HepG2 (cell line): Measurements from ENCODE around the gene TIMM44.
"Not testable (repeated sequence)": the region's sequence is repeated elsewhere in the genome, so short reads cannot be mapped to it uniquely, and the experiment has no call there.

Experiments
- CTCF ChIP-seq: sonication (generic); formaldehyde crosslinking; IDR thresholded peaks from 2 replicates; pipeline ENCODE4 v1.5.0; 2020; ENCODE audit warnings: mild to moderate bottlenecking, missing genetic modification reagents, moderate library complexity
- EZH2 ChIP-seq: conservative IDR thresholded peaks from 2 replicates; pipeline ENCODE4 v1.6.1; 2012; ENCODE audit warnings: mild to moderate bottlenecking, low read depth, low read length, moderate library complexity
- MAX ChIP-seq: IDR thresholded peaks from 2 replicates; pipeline ENCODE4 v1.6.1; 2012; ENCODE audit warnings: inconsistent platforms
- PHB2 ChIP-seq: fragments of 450-650 bp; IDR thresholded peaks from 2 replicates; pipeline ENCODE4 v1.6.1; 2018; ENCODE audit not compliant: partially characterized antibody
- PHF8 ChIP-seq: sonication (generic); formaldehyde crosslinking; IDR thresholded peaks from 2 replicates; pipeline ENCODE4 v1.5.0; 2020; ENCODE audit warnings: missing genetic modification reagents
- RAD21 ChIP-seq: fragments of 450-650 bp; formaldehyde crosslinking; IDR thresholded peaks from 2 replicates; pipeline ENCODE4 v1.5.0; 2020; ENCODE audit warnings: mild to moderate bottlenecking
- SIN3B ChIP-seq: fragments of 150-350 bp; IDR thresholded peaks from 2 replicates; pipeline ENCODE4 v1.6.1; 2014; ENCODE audit warnings: low read length
- SMAD3 ChIP-seq: sonication (generic); formaldehyde crosslinking; IDR thresholded peaks from 2 replicates; pipeline ENCODE4 v1.4.0; 2020; ENCODE audit warnings: missing genetic modification reagents
- SP1 ChIP-seq, 2 experiments: fragments of 450-650 bp in 1 of 2; sonication (generic) in 1 of 2; formaldehyde crosslinking in 1 of 2; IDR thresholded peaks; 2 replicates each; pipeline versions ENCODE4 v1.4.0 to v1.6.1; 2016 to 2020; ENCODE audit warnings: missing genetic modification reagents in 1 of 2
- STAT6 ChIP-seq: sonication (generic); formaldehyde crosslinking; IDR thresholded peaks from 2 replicates; pipeline ENCODE4 v1.4.0; 2020; ENCODE audit warnings: missing genetic modification reagents, mild to moderate bottlenecking, borderline replicate concordance
- ZMAT5 ChIP-seq: sonication (generic); formaldehyde crosslinking; IDR thresholded peaks from 2 replicates; pipeline ENCODE4 v1.5.0; 2020; ENCODE audit warnings: mild to moderate bottlenecking, low read depth, missing genetic modification reagents, borderline replicate concordance
- ZNF501 ChIP-seq: sonication (generic); formaldehyde crosslinking; IDR thresholded peaks from 2 replicates; pipeline ENCODE4 v1.5.1; 2020; ENCODE audit warnings: mild to moderate bottlenecking, moderate library complexity, missing genetic modification reagents
- ZNF510 ChIP-seq: sonication (generic); formaldehyde crosslinking; IDR thresholded peaks from 2 replicates; pipeline ENCODE4 v1.4.0; 2020; ENCODE audit warnings: low read depth, mild to moderate bottlenecking, missing genetic modification reagents

- TF ChIP-seq MAX; RAD21; ZNF501 (CRISPR knock-in tag); CTCF; SIN3B; SMAD3; ZNF510; SP1 (IDR thresholded peaks at IDR 0.05); SP1 (CRISPR knock-in tag; IDR thresholded peaks at IDR 0.05); EZH2; PHF8; STAT6 (CRISPR knock-in tag); PHB2; ZMAT5 (CRISPR knock-in tag): not testable (repeated sequence)
Measured at GRCh38 chr19:7961082-7961481, 17.6 kb upstream of the TIMM44 start.
